ENCODE measurements around the gene ELANE.

- TF ChIP-seq CTCF (conservative IDR thresholded peaks at IDR 0.05 in 1 of 2, IDR thresholded peaks at IDR 0.05 in 1 of 2; ENCODE audit: low read depth in 1 of 2, low read length in 2 of 2) (no peak), EZH2 (IDR thresholded peaks at IDR 0.05; ENCODE audit: low read length, missing control alignments) (no peak)
Measured at GRCh38 chr19:879711-880438, 27.8 kb downstream of the ELANE start.
